SK-N-SH treated with all-trans-retinoic acid at 6 μM for 48 hours (cell line): ENCODE measurements around the gene VANGL1.
"Not testable (repeated sequence)": the region's sequence is repeated elsewhere in the genome, so short reads cannot be mapped to it uniquely, and the experiment has no call there.

ENCODE experiments used
- ATAC-seq: fragments of 200-7000 bp; cut with Tn5 transposase; 3 replicates; pipeline ENCODE4 v1.9.1; 2020; ENCODE audit warnings: mild to moderate bottlenecking, moderate library complexity
- ARNTL ChIP-seq: fragments of 450-650 bp; formaldehyde crosslinking; IDR thresholded peaks from 2 replicates; pipeline ENCODE4 v1.5.0; 2020; ENCODE audit warnings: low read depth, mild to moderate bottlenecking, moderate library complexity, borderline replicate concordance
- BACH2 ChIP-seq: fragments of 250-450 bp; sonication (Bioruptor Pico); IDR thresholded peaks from 2 replicates; pipeline ENCODE4 v1.9.0; 2021; ENCODE audit warnings: mild to moderate bottlenecking, borderline replicate concordance
- CSDC2 ChIP-seq: fragments of 250-450 bp; sonication (Bioruptor Pico); IDR thresholded peaks from 2 replicates; pipeline ENCODE4 v1.5.0; 2020; ENCODE audit warnings: mild to moderate bottlenecking, moderate library complexity
- ESRRG ChIP-seq: fragments of 250-450 bp; sonication (Bioruptor Pico); IDR thresholded peaks from 2 replicates; pipeline ENCODE4 v1.6.1; 2021; ENCODE audit warnings: mild to moderate bottlenecking
- GLIS3 ChIP-seq: fragments of 250-450 bp; sonication (Bioruptor Pico); IDR thresholded peaks from 2 replicates; pipeline ENCODE4 v1.5.0; 2020; ENCODE audit warnings: mild to moderate bottlenecking, moderate library complexity
- ISL1 ChIP-seq: fragments of 250-450 bp; sonication (Bioruptor Pico); IDR thresholded peaks from 2 replicates; pipeline ENCODE4 v2.1.2; 2022; ENCODE audit warnings: mild to moderate bottlenecking, moderate library complexity
- OSR1 ChIP-seq: fragments of 250-450 bp; sonication (Bioruptor Pico); IDR thresholded peaks from 2 replicates; pipeline ENCODE4 v1.8.0; 2022; ENCODE audit warnings: moderate library complexity, mild to moderate bottlenecking, inconsistent platforms
- POU6F1 ChIP-seq: fragments of 250-450 bp; sonication (Bioruptor Pico); IDR thresholded peaks from 2 replicates; pipeline ENCODE4 v1.8.0; 2021; ENCODE audit warnings: low read depth, mild to moderate bottlenecking, moderate library complexity, borderline replicate concordance
- PPARA ChIP-seq: fragments of 250-450 bp; sonication (Bioruptor Pico); IDR thresholded peaks from 2 replicates; pipeline ENCODE4 v1.5.0; 2020; ENCODE audit warnings: mild to moderate bottlenecking, borderline replicate concordance
- RARB ChIP-seq: fragments of 250-450 bp; sonication (Bioruptor Pico); IDR thresholded peaks from 2 replicates; pipeline ENCODE4 v1.8.0; 2021; ENCODE audit warnings: mild to moderate bottlenecking, moderate library complexity
- SNAI2 ChIP-seq: fragments of 250-450 bp; sonication (Bioruptor Pico); IDR thresholded peaks from 2 replicates; pipeline ENCODE4 v1.5.0; 2020; ENCODE audit warnings: mild to moderate bottlenecking, moderate library complexity
- TCF4 ChIP-seq: fragments of 250-450 bp; sonication (Bioruptor Pico); IDR thresholded peaks from 2 replicates; pipeline ENCODE4 v1.8.0; 2021; ENCODE audit warnings: mild to moderate bottlenecking, moderate library complexity, borderline replicate concordance
- TOX ChIP-seq: fragments of 250-450 bp; sonication (Bioruptor Pico); IDR thresholded peaks from 2 replicates; pipeline ENCODE4 v1.8.0; 2021; ENCODE audit warnings: mild to moderate bottlenecking, moderate library complexity, borderline replicate concordance
- ZC3H10 ChIP-seq: fragments of 250-450 bp; sonication (Bioruptor Pico); IDR thresholded peaks from 2 replicates; pipeline ENCODE4 v1.5.1; 2021; ENCODE audit warnings: mild to moderate bottlenecking, moderate library complexity
- ZFP3 ChIP-seq: fragments of 250-450 bp; sonication (Bioruptor Pico); IDR thresholded peaks from 2 replicates; pipeline ENCODE4 v1.5.0; 2020; ENCODE audit warnings: mild to moderate bottlenecking, moderate library complexity
- ZFP30 ChIP-seq: fragments of 450-650 bp; formaldehyde crosslinking; IDR thresholded peaks from 2 replicates; pipeline ENCODE4 v1.5.0; 2022; ENCODE audit warnings: mild to moderate bottlenecking, moderate library complexity
- ZNF565 ChIP-seq: fragments of 450-650 bp; formaldehyde crosslinking; conservative IDR thresholded peaks from 2 replicates; pipeline ENCODE4 v1.5.0; 2020; ENCODE audit warnings: low read depth, mild to moderate bottlenecking, moderate library complexity
- ZNF70 ChIP-seq: fragments of 450-650 bp; formaldehyde crosslinking; IDR thresholded peaks from 2 replicates; pipeline ENCODE4 v1.5.0; 2020; ENCODE audit warnings: mild to moderate bottlenecking, moderate library complexity
- ZNF8 ChIP-seq: fragments of 450-650 bp; formaldehyde crosslinking; IDR thresholded peaks from 2 replicates; pipeline ENCODE4 v1.5.0; 2020; ENCODE audit warnings: mild to moderate bottlenecking, moderate library complexity
- TF ChIP-seq, protein P1 (sequence below): fragments of 250-450 bp; sonication (Bioruptor Pico); IDR thresholded peaks from 2 replicates; pipeline ENCODE4 v1.5.1; 2021; ENCODE audit warnings: mild to moderate bottlenecking, moderate library complexity
- TF ChIP-seq, protein P2 (sequence below): fragments of 250-450 bp; sonication (Bioruptor Pico); IDR thresholded peaks from 2 replicates; pipeline ENCODE4 v1.5.0; 2020; ENCODE audit warnings: mild to moderate bottlenecking, moderate library complexity
- TF ChIP-seq, protein P3 (sequence below): fragments of 250-450 bp; sonication (Bioruptor Pico); IDR thresholded peaks from 2 replicates; pipeline ENCODE4 v1.8.0; 2020; ENCODE audit warnings: mild to moderate bottlenecking, moderate library complexity, borderline replicate concordance

The VANGL1 gene

DNA sequence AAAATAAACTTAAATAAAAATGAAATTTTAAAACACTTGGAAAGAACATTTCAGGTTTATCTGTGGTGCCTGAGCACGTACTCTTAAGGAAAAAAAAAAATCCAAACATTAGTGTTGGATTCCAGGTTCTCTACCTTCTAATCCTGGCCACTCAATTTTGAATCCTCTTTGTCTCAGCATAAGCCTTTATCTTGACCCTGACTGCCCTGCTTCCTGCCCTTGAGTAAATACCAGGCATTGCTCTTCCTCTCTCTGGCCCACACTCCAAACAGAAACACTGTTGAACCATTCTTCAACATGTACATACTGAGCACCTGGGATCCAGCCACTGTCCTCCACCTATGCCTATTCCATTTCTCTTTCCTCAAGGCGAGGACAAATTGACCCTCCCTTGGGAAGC is 11.4 kb upstream of the VANGL1 start:
- TF ChIP-seq TCF4 (CRISPR knock-in tag) = no peak
- no peak for TF ChIP-seq PPARA (CRISPR knock-in tag)
- TF ChIP-seq, protein P1, sequence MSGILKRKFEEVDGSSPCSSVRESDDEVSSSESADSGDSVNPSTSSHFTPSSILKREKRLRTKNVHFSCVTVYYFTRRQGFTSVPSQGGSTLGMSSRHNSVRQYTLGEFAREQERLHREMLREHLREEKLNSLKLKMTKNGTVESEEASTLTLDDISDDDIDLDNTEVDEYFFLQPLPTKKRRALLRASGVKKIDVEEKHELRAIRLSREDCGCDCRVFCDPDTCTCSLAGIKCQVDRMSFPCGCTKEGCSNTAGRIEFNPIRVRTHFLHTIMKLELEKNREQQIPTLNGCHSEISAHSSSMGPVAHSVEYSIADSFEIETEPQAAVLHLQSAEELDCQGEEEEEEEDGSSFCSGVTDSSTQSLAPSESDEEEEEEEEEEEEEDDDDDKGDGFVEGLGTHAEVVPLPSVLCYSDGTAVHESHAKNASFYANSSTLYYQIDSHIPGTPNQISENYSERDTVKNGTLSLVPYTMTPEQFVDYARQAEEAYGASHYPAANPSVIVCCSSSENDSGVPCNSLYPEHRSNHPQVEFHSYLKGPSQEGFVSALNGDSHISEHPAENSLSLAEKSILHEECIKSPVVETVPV = no peak
- no peak for TF ChIP-seq GLIS3 (CRISPR knock-in tag)
- TF ChIP-seq ZNF565 (CRISPR knock-in tag) = no peak
- TF ChIP-seq ZFP30 (CRISPR knock-in tag) = no peak
- TF ChIP-seq, protein P2, sequence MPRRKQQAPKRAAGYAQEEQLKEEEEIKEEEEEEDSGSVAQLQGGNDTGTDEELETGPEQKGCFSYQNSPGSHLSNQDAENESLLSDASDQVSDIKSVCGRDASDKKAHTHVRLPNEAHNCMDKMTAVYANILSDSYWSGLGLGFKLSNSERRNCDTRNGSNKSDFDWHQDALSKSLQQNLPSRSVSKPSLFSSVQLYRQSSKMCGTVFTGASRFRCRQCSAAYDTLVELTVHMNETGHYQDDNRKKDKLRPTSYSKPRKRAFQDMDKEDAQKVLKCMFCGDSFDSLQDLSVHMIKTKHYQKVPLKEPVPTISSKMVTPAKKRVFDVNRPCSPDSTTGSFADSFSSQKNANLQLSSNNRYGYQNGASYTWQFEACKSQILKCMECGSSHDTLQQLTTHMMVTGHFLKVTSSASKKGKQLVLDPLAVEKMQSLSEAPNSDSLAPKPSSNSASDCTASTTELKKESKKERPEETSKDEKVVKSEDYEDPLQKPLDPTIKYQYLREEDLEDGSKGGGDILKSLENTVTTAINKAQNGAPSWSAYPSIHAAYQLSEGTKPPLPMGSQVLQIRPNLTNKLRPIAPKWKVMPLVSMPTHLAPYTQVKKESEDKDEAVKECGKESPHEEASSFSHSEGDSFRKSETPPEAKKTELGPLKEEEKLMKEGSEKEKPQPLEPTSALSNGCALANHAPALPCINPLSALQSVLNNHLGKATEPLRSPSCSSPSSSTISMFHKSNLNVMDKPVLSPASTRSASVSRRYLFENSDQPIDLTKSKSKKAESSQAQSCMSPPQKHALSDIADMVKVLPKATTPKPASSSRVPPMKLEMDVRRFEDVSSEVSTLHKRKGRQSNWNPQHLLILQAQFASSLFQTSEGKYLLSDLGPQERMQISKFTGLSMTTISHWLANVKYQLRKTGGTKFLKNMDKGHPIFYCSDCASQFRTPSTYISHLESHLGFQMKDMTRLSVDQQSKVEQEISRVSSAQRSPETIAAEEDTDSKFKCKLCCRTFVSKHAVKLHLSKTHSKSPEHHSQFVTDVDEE = no peak
- TF ChIP-seq POU6F1 (CRISPR knock-in tag) = no peak
- no peak for TF ChIP-seq ARNTL
- TF ChIP-seq, protein P3, sequence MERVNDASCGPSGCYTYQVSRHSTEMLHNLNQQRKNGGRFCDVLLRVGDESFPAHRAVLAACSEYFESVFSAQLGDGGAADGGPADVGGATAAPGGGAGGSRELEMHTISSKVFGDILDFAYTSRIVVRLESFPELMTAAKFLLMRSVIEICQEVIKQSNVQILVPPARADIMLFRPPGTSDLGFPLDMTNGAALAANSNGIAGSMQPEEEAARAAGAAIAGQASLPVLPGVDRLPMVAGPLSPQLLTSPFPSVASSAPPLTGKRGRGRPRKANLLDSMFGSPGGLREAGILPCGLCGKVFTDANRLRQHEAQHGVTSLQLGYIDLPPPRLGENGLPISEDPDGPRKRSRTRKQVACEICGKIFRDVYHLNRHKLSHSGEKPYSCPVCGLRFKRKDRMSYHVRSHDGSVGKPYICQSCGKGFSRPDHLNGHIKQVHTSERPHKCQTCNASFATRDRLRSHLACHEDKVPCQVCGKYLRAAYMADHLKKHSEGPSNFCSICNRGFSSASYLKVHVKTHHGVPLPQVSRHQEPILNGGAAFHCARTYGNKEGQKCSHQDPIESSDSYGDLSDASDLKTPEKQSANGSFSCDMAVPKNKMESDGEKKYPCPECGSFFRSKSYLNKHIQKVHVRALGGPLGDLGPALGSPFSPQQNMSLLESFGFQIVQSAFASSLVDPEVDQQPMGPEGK (CRISPR knock-in tag) = no peak
- no peak for TF ChIP-seq OSR1
- no peak for TF ChIP-seq BACH2 (CRISPR knock-in tag)
- TF ChIP-seq CSDC2 (CRISPR knock-in tag) = no peak
- no peak for TF ChIP-seq ZC3H10
- TF ChIP-seq ZNF70 = no peak
- no peak for TF ChIP-seq ISL1 (CRISPR knock-in tag)
- no peak for TF ChIP-seq ESRRG (CRISPR knock-in tag)
- no peak for TF ChIP-seq ZFP3
- no peak for TF ChIP-seq ZNF8 (CRISPR knock-in tag)
- no peak for ATAC-seq

- TF ChIP-seq, protein P1 = no peak
- TF ChIP-seq POU6F1 (CRISPR knock-in tag) (no peak), ZNF565 (CRISPR knock-in tag) (no peak), RARB (no peak), ZNF8 (CRISPR knock-in tag) (no peak), SNAI2 (CRISPR knock-in tag) (no peak), TOX (CRISPR knock-in tag) (no peak), ZC3H10 (no peak), ESRRG (CRISPR knock-in tag) (no peak), ZFP3 (no peak), CSDC2 (CRISPR knock-in tag) (no peak), ISL1 (CRISPR knock-in tag) (no peak), BACH2 (CRISPR knock-in tag) (no peak), ZFP30 (CRISPR knock-in tag) (no peak), PPARA (CRISPR knock-in tag) (no peak)
- no peak for ATAC-seq
These were observed 9.3 kb upstream of the VANGL1 start for GRCh38 chr1:115632251-115633026.

DNA sequence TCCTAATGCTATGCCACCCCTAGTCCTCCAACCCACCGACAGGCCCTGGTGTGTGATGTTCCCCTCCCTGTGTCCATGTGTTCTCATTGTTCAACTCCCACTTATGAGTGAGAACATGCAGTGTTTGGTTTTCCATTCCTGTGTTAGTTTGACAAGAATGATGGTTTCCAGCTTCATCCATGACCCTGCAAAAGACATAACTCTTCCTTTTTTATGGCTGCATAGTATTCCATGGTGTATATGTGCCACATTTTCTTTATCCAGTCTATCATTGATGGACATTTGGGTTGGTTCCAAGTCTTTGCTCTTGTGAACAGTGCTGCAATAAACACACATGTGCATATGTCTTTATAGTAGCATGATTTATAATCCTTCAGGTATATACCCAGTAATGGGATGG is 8.2 kb upstream of the VANGL1 start:
- ATAC-seq = not testable (repeated sequence)

GRCh38 chr1:115637247-115637646 is 4.5 kb upstream of the VANGL1 start:
- not testable (repeated sequence) for ATAC-seq
